ENCODE data around the gene GRM7. TPM values are rescaled to one million over a fixed set of nuclear protein-coding genes. Genes with fewer than 3 reads are reported as not detected.

The GRM7 gene
- total RNA-seq, 4 donors from 2014 or later: not detected

- no peaks in the 10 kb centered on the region for H3K4me1 ChIP-seq
- TF ChIP-seq POLR2A (IDR thresholded peaks at IDR 0.05): no peak
- no peak for TF ChIP-seq CTCF (IDR thresholded peaks at IDR 0.05 in 4 of 5, conservative IDR thresholded peaks at IDR 0.05 in 1 of 5)
- no peak overlapping the region for H3K27ac ChIP-seq
- H3K9me3 ChIP-seq: no peaks in the 10 kb centered on the region
- intact Hi-C loops (cut with DNase I; ENCODE audit: low total_unique reads): no loop called here
- no peaks in the 10 kb centered on the region for H3K36me3 ChIP-seq
- in situ Hi-C loops (cut with MboI; ENCODE audit: low sequenced_read_pairs in 4 of 4): no loop called here
- H3K4me3 ChIP-seq: no peak overlapping the region
- ATAC-seq: no peak
- no peaks in the 10 kb centered on the region for H3K27me3 ChIP-seq
- DNase-seq: no peak
Observed at GRCh38 chr3:7340795-7341194, 479.9 kb downstream of the GRM7 start.

- no peak for DNase-seq
- no peaks in the 10 kb centered on the region for H3K27me3 ChIP-seq
- H3K4me1 ChIP-seq: no peaks in the 10 kb centered on the region
- no peaks in the 10 kb centered on the region for H3K9me3 ChIP-seq
- intact Hi-C loops (cut with DNase I; ENCODE audit: low total_unique reads): no loop called here
- no peaks in the 10 kb centered on the region for H3K36me3 ChIP-seq
- H3K4me3 ChIP-seq: no peak overlapping the region
- ATAC-seq: no peak
- in situ Hi-C loops (cut with MboI; ENCODE audit: low sequenced_read_pairs in 4 of 4): no loop called here
- TF ChIP-seq CTCF (IDR thresholded peaks at IDR 0.05 in 4 of 5, conservative IDR thresholded peaks at IDR 0.05 in 1 of 5): no peak
- no peak for TF ChIP-seq POLR2A (IDR thresholded peaks at IDR 0.05)
- no peak overlapping the region for H3K27ac ChIP-seq
Observed at GRCh38 chr3:7346364-7346763, 485.4 kb downstream of the GRM7 start.

DNA sequence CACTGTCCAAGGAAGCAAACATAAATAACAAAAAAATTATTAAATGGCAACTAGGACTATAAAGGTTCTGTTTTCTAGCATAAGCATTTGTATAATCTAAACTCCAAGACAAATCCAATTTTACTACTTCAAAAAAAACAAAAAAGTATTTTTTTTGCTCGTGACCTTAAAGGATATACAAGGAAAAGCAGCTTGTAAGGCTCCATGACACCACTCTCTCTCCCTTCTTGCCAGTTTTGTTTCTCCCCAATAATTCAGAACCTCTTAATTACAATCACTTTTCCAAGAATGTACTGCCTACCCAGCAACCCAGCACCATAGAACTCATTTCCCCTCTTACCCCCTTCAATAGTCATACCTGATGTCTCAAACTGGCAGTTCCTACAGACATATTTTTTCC is 496.2 kb downstream of the GRM7 start:
- no peaks in the 10 kb centered on the region for H3K9me3 ChIP-seq
- ATAC-seq (no peak), DNase-seq (no peak)
- no peak overlapping the region for H3K27ac ChIP-seq
- no peaks in the 10 kb centered on the region for H3K27me3 ChIP-seq
- H3K4me1 ChIP-seq: no peaks in the 10 kb centered on the region
- H3K36me3 ChIP-seq: no peaks in the 10 kb centered on the region
- TF ChIP-seq CTCF (IDR thresholded peaks at IDR 0.05 in 4 of 5, conservative IDR thresholded peaks at IDR 0.05 in 1 of 5) (no peak), POLR2A (IDR thresholded peaks at IDR 0.05) (no peak)
- intact Hi-C loops (cut with DNase I; ENCODE audit: low total_unique reads): no loop called here
- in situ Hi-C loops (cut with MboI; ENCODE audit: low sequenced_read_pairs in 4 of 4): no loop called here
- no peak overlapping the region for H3K4me3 ChIP-seq

- Histone ChIP-seq H3K9me3 (no peaks in the 10 kb centered on the region), H3K27me3 (no peaks in the 10 kb centered on the region), H3K36me3 (no peaks in the 10 kb centered on the region), H3K4me1 (no peaks in the 10 kb centered on the region), H3K27ac (no peak overlapping the region), H3K4me3 (no peak overlapping the region)
- in situ Hi-C loops (cut with MboI; ENCODE audit: low sequenced_read_pairs in 4 of 4): no loop called here
- TF ChIP-seq CTCF (IDR thresholded peaks at IDR 0.05 in 4 of 5, conservative IDR thresholded peaks at IDR 0.05 in 1 of 5) (no peak), POLR2A (IDR thresholded peaks at IDR 0.05) (no peak)
- intact Hi-C loops (cut with DNase I; ENCODE audit: low total_unique reads): no loop called here
- ATAC-seq (no peak), DNase-seq (no peak)
Observed at GRCh38 chr3:7367968-7368367, 507.1 kb downstream of the GRM7 start.

GRCh38 chr3:7368597-7368996 is 507.7 kb downstream of the GRM7 start:
- Histone ChIP-seq H3K27me3 (no peaks in the 10 kb centered on the region), H3K4me1 (no peaks in the 10 kb centered on the region), H3K9me3 (no peaks in the 10 kb centered on the region), H3K4me3 (no peak overlapping the region), H3K36me3 (no peaks in the 10 kb centered on the region), H3K27ac (no peak overlapping the region)
- in situ Hi-C loops (cut with MboI; ENCODE audit: low sequenced_read_pairs in 4 of 4) (no loop called here), intact Hi-C loops (cut with DNase I; ENCODE audit: low total_unique reads) (no loop called here)
- DNase-seq (no peak), ATAC-seq (no peak)
- TF ChIP-seq CTCF (IDR thresholded peaks at IDR 0.05 in 4 of 5, conservative IDR thresholded peaks at IDR 0.05 in 1 of 5): no peak
- TF ChIP-seq POLR2A (IDR thresholded peaks at IDR 0.05): no peak

All from gastrocnemius medialis (tissue), 4 donors.